Right ventricle myocardium superior (tissue), 1 donor: ENCODE results near the gene MORN4. TPM values are rescaled to one million over a fixed set of nuclear protein-coding genes. Genes with fewer than 3 reads are reported as not detected.
A peak's percentile ranks its signal among the peaks of the same experiment; 100 is the strongest.
"Not testable (repeated sequence)": the region's sequence is repeated elsewhere in the genome, so short reads cannot be mapped to it uniquely, and the experiment has no call there.

Experiments used
- ATAC-seq: fragments of 200-7000 bp; cut with Tn5 transposase; one replicate; pipeline ENCODE4 v1.9.1; 2020; ENCODE audit warnings: mild to moderate bottlenecking; ENCODE audit not compliant: poor library complexity
- DNase-seq: peaks from one replicate; pipeline ENCODE4 v3.0.0-alpha.2; 2020
- intact Hi-C: fragments of 100-400 bp; cut with DNase I; formaldehyde crosslinking; loops from one replicate; pipeline ENCODE4 v1.11.2; 2022
- total RNA-seq: library from RNA; stranded (reverse); fragmentation: NEBNext Ultra II Directional; extraction: Animal tissue kit (Norgen Biotek cat#: 25700); gene quantifications from one replicate; pipeline ENCODE4 v1.2.1, GENCODE V29; 2021
- donor health status: DM: no; HTN: yes; CAD: no; lungs with severe emphysema.

Gene MORN4
- total RNA-seq, 1 donor from 2014 or later: 8.1 TPM

GRCh38 chr10:97644936-97645335 lies 11.6 kb upstream of the MORN4 start:
- intact Hi-C loops: no loop called here

GRCh38 chr10:97643441-97643985 lies 10.2 kb upstream of the MORN4 start:
- DNase-seq (no peak), ATAC-seq (no peak)
- intact Hi-C loops: no loop called here

More at GRCh38 chr10:97644936-97645335, 11.6 kb upstream of the MORN4 start:
- ATAC-seq: no peak
- DNase-seq: no peak

GRCh38 chr10:97642471-97643159 lies 9.3 kb upstream of the MORN4 start:
- intact Hi-C loops, ATAC-seq, DNase-seq: not testable (repeated sequence)

- intact Hi-C loops: no loop called here
Observed at GRCh38 chr10:97640868-97641811, 7.8 kb upstream of the MORN4 start.

GRCh38 chr10:97640174-97640867 lies 7.0 kb upstream of the MORN4 start, which contains the start of gene PI4K2A:
Gene PI4K2A (plus strand): TSS chr10:97640671. CDS start chr10:97640743, 72 bp downstream.
- ATAC-seq: peak; percentile 99
- DNase-seq: peak; percentile 99
- intact Hi-C loops: no loop called here

More at GRCh38 chr10:97640868-97641811, 7.8 kb upstream of the MORN4 start:
- peak; percentile 46 for DNase-seq
- ATAC-seq: peak; percentile 56

- DNase-seq, ATAC-seq, intact Hi-C loops: not testable (repeated sequence)
Observed at GRCh38 chr10:97639090-97639489, 5.8 kb upstream of the MORN4 start.

- intact Hi-C loops: no loop called here
- DNase-seq (no peak), ATAC-seq (no peak)
Observed at GRCh38 chr10:97635577-97635976, 2.3 kb upstream of the MORN4 start.

- intact Hi-C loops: no loop called here
- ATAC-seq (peak; percentile 7), DNase-seq (no peak)
Observed at GRCh38 chr10:97633921-97634320, 621 bp upstream of the MORN4 start.

GRCh38 chr10:97631098-97631497 lies 2.2 kb downstream of the MORN4 start:
- no peak for ATAC-seq
- DNase-seq: no peak
- intact Hi-C loops: no loop called here

GRCh38 chr10:97629289-97629688 lies 4.0 kb downstream of the MORN4 start:
- DNase-seq (no peak), ATAC-seq (no peak)
- intact Hi-C loops: no loop called here

- intact Hi-C loops: no loop called here
- DNase-seq (no peak), ATAC-seq (no peak)
Observed at GRCh38 chr10:97628228-97628627, 5.1 kb downstream of the MORN4 start.

- intact Hi-C loops: no loop called here
- DNase-seq: no peak
- no peak for ATAC-seq
Observed at GRCh38 chr10:97627731-97628130, 5.6 kb downstream of the MORN4 start.

- no peak for ATAC-seq
- no peak for DNase-seq
- intact Hi-C loops: no loop called here
Observed at GRCh38 chr10:97623277-97623676, 10.0 kb downstream of the MORN4 start.

- intact Hi-C loops: loop anchor here (5.0 to 10.0 kb wide), 2 partner anchors 154 to 211 kb away; no protein-coding TSS in a partner anchor
- no peak for DNase-seq
- no peak for ATAC-seq
Observed at GRCh38 chr10:97618733-97619132, 14.6 kb downstream of the MORN4 start.

GRCh38 chr10:97618285-97618684 lies 15.0 kb downstream of the MORN4 start:
- DNase-seq: no peak
- intact Hi-C loops: loop anchor here (5.0 to 10.0 kb wide), 2 partner anchors 153 to 211 kb away; no protein-coding TSS in a partner anchor
- no peak for ATAC-seq

GRCh38 chr10:97612386-97612785 lies 20.9 kb downstream of the MORN4 start:
- DNase-seq: no peak
- intact Hi-C loops: loop anchor here (10.0 kb wide), 1 partner anchor 148 kb away; no protein-coding TSS in a partner anchor

GRCh38 chr10:97611473-97611872 lies 21.8 kb downstream of the MORN4 start:
- no peak for ATAC-seq
- DNase-seq: no peak

More at GRCh38 chr10:97612386-97612785, 20.9 kb downstream of the MORN4 start:
- peak; percentile 66 for ATAC-seq

GRCh38 chr10:97608991-97609561 lies 24.2 kb downstream of the MORN4 start:
- intact Hi-C loops: no loop called here
- DNase-seq: peak; percentile 80
- ATAC-seq: peak; percentile 81

More at GRCh38 chr10:97611473-97611872, 21.8 kb downstream of the MORN4 start:
- intact Hi-C loops: loop anchor here (2.0 to 10.0 kb wide), 2 partner anchors 39 to 147 kb away; partner anchors contain the start of gene ANKRD2
